ENCODE data around the gene ZNF154.

The ZNF154 gene

DNA sequence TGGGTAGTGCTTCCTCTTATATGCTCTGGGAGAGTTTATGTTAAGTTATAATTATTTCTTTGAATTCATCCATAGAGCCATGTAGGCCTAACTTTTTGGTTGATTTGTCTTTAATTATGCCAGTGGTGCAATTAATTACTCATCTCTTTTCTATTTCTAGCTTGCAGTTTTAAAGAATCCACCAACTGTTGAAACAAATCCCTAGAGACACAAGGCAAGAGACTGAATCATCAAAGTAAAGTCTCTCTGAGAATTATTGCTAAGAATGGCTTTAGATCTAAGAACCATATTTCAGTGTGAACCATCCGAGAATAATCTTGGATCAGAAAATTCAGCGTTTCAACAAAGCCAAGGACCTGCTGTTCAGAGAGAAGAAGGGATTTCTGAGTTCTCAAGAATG lies 33.1 kb downstream of the ZNF154 start:
- DNase-seq (ENCODE audit: low read depth in 2 of 2): no peak

DNA sequence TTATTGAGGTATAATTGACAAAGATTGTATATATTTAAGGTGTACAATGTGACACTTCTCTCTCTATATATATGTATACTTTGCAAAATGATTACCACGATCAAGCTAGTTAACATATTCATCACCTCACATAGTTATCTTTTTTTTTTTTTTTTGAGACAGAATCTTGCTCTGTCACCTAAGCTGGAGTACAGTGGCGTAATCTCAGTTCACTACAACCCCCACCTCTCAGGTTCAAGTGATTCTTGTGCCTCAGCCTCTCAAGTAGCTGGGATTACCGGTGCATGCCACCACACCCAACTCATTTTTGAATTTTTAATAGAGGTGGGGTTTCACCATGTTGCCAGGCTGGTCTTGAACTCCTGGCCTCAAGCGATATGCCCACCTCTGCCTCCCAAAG lies 36.5 kb downstream of the ZNF154 start:
- DNase-seq (ENCODE audit: low read depth in 2 of 2): no peak

DNA sequence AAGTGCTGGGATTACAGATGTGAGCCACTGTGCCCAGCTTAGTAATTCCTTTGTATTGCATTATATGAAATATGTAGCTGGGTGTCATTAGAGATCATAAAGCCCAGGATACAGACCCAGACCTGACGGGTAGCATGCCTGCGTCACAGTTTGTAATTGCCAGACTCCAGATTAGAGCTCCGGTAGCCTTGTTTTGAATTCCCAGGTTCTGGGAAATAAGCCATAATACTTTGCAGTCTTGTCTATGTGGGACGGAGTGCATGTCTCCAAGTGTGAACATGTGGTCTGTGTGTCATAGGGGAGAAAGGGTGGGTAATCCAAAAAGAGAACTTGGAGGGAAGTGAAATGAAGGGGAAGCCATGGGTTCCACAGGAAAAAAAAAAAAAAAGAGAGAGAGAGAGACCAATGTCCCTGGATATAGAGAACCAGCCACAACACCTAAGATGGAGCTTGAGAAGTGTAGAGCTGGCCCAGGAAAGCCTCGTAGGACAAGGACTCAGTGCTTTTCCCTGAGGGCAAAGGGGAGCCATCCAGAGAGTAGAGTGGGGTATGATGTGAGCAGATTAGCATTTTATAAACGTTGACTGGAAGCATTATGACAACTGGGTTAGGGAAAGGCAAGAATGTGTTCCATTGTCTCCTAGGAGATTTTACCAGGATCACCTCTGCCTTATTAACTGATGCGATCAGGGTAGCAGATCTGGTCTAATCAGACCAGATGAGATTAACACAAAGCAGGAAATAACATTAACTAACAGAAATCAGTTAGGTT lies 37.7 kb downstream of the ZNF154 start:
- DNase-seq (ENCODE audit: low read depth in 2 of 2): no peak

DNA sequence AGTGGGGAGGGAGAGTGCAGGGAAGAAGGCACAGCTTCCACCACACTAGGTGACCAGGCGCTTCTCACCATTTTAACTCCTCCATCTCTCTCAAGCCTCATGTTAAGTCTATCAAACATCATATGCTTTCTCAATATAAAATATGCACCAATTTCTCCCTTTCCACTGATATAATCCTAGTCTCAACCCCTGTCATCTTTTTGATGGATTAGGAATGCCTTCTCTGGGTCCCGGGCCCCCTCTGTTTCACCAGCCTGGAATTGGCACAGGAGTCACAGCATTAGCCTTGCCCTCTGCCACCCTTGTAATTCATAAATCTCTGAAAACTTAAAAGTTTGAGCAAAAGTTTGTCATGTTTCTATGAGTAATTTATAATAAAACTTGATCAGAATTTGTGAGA lies 40.4 kb downstream of the ZNF154 start, which contains the start of gene ZSCAN4:
ZSCAN4 (plus strand) TSS at position 301 of the 400 bp plus-strand sequence. CDS start 7,211 bp downstream, outside the sequence.
- DNase-seq (ENCODE audit: low read depth in 2 of 2): no peak

DNA sequence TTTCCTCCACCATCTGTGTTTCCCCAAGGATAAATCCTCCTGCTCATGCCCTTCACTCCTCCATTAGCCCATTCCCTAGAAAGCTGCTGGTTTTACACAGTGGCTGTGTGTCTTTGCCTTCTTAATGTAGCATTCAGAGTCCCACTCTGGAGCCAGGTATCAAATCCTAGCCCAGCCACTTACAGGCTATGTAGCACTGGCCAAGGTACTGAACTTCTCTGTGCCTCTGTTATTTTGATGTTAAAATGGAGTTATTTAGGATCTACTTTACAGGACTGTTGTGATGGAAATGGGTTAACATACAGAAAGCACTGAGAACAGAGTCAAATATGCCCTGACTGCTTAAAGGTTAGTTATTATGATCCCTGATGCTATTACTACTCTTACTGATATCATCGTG lies 41.8 kb downstream of the ZNF154 start:
- DNase-seq (ENCODE audit: low read depth in 2 of 2): no peak

DNA sequence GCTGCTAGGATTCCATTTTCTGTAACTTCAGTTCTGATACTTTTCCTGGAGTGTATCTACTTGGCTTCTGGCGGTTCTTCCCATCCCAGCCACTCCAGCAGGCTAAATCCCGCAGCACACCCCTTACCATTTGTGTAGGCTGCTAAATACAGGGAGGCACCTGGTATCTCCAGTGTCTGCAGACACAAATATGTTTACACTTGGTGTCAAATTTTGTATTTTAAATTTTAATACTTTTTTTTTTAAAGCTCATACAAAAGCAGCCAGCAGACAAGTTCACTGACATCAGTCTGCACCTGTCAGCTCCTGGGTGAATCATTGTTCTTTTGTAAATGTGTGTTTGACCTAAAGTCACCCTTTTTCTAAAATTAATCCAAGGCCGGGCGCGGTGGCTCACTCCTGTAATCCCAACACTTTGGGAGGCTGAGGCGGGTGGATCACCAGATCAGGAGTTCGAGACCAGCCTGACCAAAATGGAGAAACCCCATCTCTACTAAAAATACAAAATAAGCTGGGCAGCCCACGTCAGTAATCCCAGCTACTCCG lies 43.7 kb downstream of the ZNF154 start:
- no peak for DNase-seq (ENCODE audit: low read depth in 2 of 2)

DNA sequence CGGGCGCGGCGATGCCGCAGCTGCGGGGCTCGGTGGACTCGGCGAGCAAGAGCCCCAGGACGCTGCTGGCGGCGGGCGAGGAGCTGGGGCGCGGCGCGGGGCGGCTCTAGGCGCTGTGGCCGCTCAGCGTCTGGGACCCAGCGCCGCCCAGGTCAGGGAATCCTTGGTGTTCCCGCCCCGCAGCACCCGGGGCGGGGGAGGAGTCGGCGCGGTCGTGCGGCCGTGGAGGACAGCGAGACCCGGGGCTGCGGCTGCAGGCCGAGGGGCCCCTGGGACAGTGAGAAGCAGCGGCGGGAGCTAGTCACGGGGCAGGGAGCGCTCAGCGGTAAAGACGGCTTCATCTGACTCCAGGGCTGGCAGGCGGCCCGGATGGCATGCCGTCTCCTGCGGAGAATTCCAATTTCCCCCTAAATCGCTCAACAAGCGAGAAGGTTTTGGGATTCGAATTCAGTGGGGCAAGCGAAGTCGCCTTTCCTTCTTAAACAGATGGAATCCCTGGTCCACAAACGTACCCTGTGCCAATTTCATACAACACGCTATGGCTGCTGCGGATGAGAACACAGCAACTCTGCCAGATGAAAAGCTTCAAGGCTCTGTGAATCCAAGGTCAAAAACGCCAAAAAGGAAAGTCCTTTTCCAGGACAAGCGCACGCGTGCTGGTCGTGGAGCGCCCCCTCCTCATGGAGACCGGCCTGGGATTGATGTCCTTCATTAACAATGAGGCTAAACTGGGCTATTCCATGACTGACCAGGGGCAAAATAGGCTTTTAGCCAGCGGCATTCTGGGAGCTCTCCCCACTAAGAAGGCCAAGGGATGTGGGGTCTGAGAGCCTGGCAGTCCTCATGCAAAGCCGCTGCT lies 44.5 kb downstream of the ZNF154 start:
- DNase-seq (ENCODE audit: low read depth in 2 of 2): peak in 1 of 2 experiments; percentile 27

DNA sequence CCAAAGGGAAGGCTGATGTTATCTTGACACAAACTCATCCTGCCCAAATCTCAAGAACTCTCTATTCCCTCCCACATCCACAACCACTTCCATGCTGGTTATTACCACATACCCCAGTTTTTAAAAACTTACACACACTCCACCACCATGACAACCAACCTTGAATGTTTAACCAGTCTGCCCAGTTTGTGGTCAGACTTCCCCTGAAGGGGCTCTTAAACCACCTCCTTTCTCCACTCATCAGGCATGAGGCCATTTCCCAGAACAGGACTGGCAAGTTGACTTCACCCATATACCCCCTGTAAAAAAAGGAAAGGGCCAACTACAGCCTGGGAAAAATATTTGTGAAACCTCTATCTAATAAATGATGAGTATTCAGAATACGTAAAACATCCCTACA lies 52.7 kb downstream of the ZNF154 start:
- no peak for DNase-seq (ENCODE audit: low read depth in 2 of 2)

DNA sequence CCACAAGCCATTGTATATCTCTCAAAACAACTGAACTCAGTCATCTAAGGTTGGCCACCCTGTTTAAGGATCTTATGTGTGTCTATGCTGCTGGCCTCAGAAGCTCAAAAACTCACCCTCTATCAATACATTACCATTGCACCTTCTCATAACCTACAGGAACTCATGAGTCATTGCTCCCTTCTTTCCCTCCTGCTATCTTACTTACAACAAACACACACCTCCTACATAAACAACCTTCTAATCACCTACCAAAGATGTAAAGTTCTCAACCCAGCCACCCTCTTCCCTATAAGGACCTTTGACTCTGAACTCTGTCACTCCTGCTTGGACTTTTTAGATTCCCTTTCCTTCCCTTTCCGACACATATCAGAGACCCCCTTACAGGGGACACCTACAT lies 53.6 kb downstream of the ZNF154 start:
- no peak for DNase-seq (ENCODE audit: low read depth in 2 of 2)

DNA sequence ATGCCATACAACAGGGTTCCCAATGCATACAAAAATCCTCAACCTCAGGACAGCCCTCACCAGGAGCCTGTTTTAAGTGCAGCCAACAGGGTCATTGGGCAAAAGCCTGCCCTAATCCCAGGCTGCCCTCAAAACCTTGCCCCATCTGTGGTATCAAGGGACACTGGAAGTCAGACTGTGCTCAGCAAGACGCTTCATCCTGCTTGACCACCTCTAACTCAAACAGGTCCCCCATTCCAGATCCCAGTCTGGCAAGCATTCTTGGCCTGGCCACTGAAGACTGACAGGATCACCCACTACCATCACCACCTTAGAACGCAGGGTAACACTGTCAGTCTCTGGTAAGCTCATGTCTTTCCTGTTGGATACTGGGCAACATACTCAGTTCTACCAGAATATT lies 55.3 kb downstream of the ZNF154 start:
- no peak for DNase-seq (ENCODE audit: low read depth in 2 of 2)

DNA sequence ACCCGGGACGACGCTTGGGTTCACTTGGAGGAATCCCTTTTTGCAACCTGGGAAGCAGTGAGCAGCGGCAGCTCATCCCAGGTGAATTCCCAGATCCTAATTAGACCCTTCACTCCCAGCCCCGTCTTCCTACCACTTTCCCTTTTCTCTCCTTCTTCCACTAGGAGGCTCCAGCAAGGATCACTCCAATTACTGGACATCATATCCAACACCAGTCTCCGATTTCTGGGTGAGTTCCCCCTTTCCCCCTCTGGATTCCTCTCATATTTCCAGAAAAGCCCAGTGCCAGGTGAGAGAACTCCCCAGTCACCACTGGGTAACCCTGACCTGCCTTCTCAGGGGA lies 57.4 kb downstream of the ZNF154 start:
- no peak for DNase-seq (ENCODE audit: low read depth in 2 of 2)

DNA sequence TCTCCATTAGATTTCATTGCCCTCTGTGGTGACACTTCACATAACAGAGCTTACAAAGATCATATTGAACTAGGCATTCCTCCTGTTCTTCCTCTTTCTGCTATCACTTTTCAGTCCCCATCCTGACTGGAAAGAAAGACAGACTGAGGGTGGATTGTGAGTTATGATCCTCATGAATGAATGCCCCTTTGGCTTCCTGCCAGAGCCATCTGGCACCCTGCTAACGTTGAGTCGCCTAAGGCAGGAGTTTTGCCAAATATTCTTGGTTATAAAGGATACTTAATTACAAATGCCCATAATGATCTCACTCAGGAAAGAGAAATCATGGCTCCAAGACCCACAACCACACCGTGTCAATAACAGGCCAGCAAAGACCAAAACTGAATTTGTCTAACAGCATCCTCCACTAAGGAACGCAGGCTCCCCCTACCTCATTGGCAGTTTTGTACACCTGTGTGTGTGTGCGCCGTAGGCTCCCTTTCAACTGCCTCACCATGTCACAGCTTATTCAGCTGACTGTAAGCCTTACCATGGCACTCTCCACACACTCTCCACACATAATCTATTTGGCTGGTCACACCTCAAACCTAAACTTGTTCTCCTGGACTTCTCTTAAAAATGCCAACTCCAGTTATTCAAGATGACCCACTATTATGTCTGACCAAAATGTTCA lies 60.5 kb downstream of the ZNF154 start:
- no peak for DNase-seq (ENCODE audit: low read depth in 2 of 2)

All from fibroblast of skin of left quadriceps (primary cell).